Activated CD4-positive, alpha-beta T cell treated with anti-CD3 and anti-CD28 coated beads, Interleukin-2, amount 50 U/mL, for 16 hours (primary cell): ENCODE data around the gene OR10H5.
"Not testable (repeated sequence)": the region's sequence is repeated elsewhere in the genome, so short reads cannot be mapped to it uniquely, and the experiment has no call there.

Experiments
- DNase-seq: peaks from one replicate; pipeline ENCODE4 v3.0.0-alpha.2; 2020

The OR10H5 gene

GRCh38 chr19:15787611-15788155 lies at the start of gene OR10H5:
TSS of gene OR10H5 (plus strand) at chr19:15787661. CDS start at chr19:15794049, 6,388 bp downstream.
- no peak for DNase-seq

- no peak for DNase-seq
These were observed 49.7 kb upstream of the OR10H5 start, which contains the start of gene OR10H3 for GRCh38 chr19:15737722-15738121. TSS of gene OR10H3 (plus strand) at chr19:15737985. CDS start at chr19:15741393, 3,408 bp downstream.

GRCh38 chr19:15740785-15741184 lies 46.7 kb upstream of the OR10H5 start:
- DNase-seq: no peak

GRCh38 chr19:15748239-15748638 lies 39.2 kb upstream of the OR10H5 start:
- DNase-seq: no peak

- DNase-seq: no peak
These were observed 29.1 kb upstream of the OR10H5 start for GRCh38 chr19:15758379-15758778.

GRCh38 chr19:15759962-15760565 lies 27.4 kb upstream of the OR10H5 start:
- peak; percentile 2 for DNase-seq

GRCh38 chr19:15769586-15769985 lies 17.9 kb upstream of the OR10H5 start:
- DNase-seq: no peak

- DNase-seq: not testable (repeated sequence)
These were observed 13.3 kb upstream of the OR10H5 start for GRCh38 chr19:15774159-15774558.

- no peak for DNase-seq
These were observed 12.2 kb upstream of the OR10H5 start for GRCh38 chr19:15775249-15775648.

- DNase-seq: no peak
These were observed 11.2 kb upstream of the OR10H5 start for GRCh38 chr19:15776264-15776663.

GRCh38 chr19:15776991-15777970 lies 10.2 kb upstream of the OR10H5 start:
- no peak for DNase-seq

- DNase-seq: no peak
These were observed 7.5 kb upstream of the OR10H5 start for GRCh38 chr19:15779756-15780476.

GRCh38 chr19:15780610-15781418 lies 6.6 kb upstream of the OR10H5 start:
- no peak for DNase-seq

GRCh38 chr19:15781661-15782060 lies 5.8 kb upstream of the OR10H5 start:
- DNase-seq: no peak

- DNase-seq: no peak
These were observed 5.2 kb upstream of the OR10H5 start for GRCh38 chr19:15782211-15782610.

GRCh38 chr19:15782896-15783295 lies 4.6 kb upstream of the OR10H5 start:
- DNase-seq: not testable (repeated sequence)

- no peak for DNase-seq
These were observed 1.3 kb downstream of the OR10H5 start for GRCh38 chr19:15788594-15789270.

GRCh38 chr19:15790096-15790495 lies 2.6 kb downstream of the OR10H5 start:
- no peak for DNase-seq

GRCh38 chr19:15794279-15794678 lies 6.8 kb downstream of the OR10H5 start:
- not testable (repeated sequence) for DNase-seq

- no peak for DNase-seq
These were observed 22.9 kb downstream of the OR10H5 start for GRCh38 chr19:15810335-15810734.

- DNase-seq: no peak
These were observed 24.0 kb downstream of the OR10H5 start for GRCh38 chr19:15811476-15811875.
